Measurements from ENCODE around the gene MYH1. TPM values are rescaled to one million over a fixed set of nuclear protein-coding genes. Genes with fewer than 3 reads are reported as not detected.

MYH1 gene
- polyA plus RNA-seq, 1 donor: 12.1 TPM

DNA sequence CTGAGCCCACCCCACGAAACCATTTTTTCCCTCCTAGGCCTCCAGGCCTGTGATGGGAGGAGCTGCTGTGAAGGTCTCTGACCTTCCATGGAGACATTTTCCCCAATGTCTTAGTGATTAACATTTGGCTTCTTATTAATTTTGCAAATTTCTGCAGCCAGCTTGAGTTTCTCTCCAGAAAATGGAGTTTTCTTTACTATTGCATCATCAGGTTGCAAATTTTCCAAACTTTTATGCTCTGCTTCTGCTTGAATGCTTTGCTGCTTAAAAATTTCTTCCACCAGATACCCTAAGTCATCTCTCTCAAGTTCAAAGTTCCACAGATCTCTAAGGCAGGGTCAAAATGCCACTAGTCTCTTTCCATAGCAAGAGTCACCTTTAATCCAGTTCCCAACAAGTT, 36.1 kb downstream of the MYH1 start:
- DNase-seq (ENCODE audit: low read depth): no peak

DNA sequence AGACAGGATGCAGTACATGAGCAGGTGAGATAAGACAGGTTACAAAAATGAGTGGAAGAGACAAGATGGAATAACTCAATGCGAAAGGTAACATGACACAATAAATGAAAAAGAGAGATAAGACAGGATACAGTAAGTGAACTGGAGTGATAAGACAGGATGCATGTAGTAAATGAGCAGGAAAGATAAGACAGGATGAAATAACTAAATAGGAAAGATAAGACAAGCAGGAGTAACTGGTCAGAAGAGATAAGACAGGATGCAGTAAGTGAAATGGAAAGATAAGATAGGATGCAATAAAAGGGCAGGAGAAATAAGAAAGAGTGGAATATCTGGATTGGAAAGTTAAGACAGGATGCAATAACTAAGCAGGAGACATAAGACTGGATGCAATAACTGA, 40.6 kb downstream of the MYH1 start:
- DNase-seq (ENCODE audit: low read depth): no peak

- no peak for DNase-seq (ENCODE audit: low read depth)
Observed at GRCh38 chr17:10474536-10474935, 43.8 kb downstream of the MYH1 start.

DNA sequence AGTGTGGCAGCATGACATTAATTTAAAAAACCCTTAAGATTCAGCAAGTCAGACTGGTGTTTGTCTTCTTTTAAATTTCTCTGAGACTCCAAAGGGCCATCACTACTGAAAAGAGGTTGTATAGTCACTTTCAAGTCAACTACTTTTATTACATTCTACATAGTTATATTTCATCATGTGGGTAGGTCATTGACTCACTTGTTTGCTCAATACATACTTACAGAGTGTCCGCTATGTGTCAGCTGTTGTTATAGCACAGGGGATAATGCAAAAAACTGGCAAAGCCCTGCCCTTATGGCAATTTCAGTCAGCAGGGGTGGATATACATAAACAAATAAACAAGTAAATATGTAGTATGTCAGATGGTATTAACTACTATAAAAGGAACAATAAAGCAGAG, 46.5 kb downstream of the MYH1 start:
- DNase-seq (ENCODE audit: low read depth): no peak

- no peak for DNase-seq (ENCODE audit: low read depth)
Observed at GRCh38 chr17:10469459-10469858, 48.9 kb downstream of the MYH1 start, which contains the start of gene MYH4. MYH4 (minus strand) TSS chr17:10469559; CDS start chr17:10466745, 2,814 bp downstream.

GRCh38 chr17:10463402-10463801, 54.9 kb downstream of the MYH1 start:
- no peak for DNase-seq (ENCODE audit: low read depth)

DNA sequence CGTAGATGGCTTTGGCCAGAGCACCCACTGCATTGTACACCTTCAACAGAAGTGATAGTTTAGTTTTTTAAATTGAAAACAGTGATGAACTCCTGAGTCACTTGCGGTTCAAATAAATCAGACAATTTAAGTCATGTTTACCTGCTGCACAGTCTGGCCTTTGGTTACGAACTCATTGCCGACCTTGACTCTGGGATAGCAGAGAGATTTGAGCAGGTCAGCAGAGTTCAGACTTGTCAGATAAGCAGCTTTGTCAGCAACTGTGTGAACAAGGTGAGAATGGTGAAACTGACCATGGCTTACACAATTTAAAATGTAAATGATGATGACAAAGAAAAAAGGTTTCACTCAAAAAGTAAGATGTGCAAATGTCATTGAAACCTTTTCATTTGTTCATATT, 58.3 kb downstream of the MYH1 start:
- no peak for DNase-seq (ENCODE audit: low read depth)

GRCh38 chr17:10458701-10459100, 59.6 kb downstream of the MYH1 start:
- no peak for DNase-seq (ENCODE audit: low read depth)

- no peak for DNase-seq (ENCODE audit: low read depth)
Observed at GRCh38 chr17:10457952-10458351, 60.4 kb downstream of the MYH1 start.

DNA sequence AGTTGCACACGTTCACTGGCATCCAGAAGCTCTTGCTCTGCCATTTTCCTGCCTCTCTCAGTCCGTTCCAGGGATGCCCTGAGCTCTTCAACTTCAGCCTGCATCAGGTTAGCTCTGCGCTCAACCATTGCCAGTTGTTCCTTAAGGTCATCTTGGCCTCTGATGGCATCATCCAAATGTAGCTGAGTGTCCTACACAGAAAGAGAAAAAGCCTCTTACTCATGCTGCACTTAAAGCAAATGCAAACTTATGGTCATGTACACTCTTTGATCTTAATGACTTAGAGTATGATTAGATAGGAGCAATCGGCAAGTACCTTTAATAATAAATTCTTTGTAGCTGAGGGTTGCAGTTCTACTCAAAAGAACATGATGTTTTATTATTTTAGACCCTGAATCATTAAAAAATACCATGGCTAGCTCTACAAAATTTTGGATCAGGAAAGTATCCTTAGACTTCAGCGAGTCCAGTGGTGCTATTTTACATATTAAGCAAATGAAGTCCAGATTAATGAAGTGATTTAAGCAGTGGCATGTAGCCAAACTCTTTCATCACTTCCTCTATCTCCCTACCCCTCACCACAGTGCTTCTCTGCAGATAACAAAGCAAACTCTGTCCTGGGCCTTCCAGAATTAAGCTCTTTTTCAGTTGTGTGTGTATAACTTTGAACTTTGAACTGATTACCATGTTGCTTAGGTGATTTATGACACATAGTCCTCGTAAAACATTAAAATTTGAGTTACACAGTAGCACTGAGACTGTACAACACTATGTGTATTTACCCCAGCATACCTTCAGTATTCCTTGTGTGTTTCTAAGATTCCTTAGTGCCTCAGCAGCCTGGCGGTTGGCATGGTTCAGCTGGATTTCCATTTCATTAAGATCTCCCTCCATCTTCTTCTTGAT, 71.1 kb downstream of the MYH1 start:
- DNase-seq (ENCODE audit: low read depth): no peak

Other genes with a start within 250 kb of the MYH1 start
- gene MYH13, start 145.5 kb downstream of the MYH1 start, polyA plus RNA-seq (ENCODE audit: insufficient read length): 0.91 TPM
- gene MYH8, start 96.6 kb downstream of the MYH1 start, polyA plus RNA-seq (ENCODE audit: insufficient read length): 2,354 TPM
- gene MYH4, start 49.0 kb downstream of the MYH1 start, polyA plus RNA-seq (ENCODE audit: insufficient read length): 0.27 TPM
- gene MYH2, start 31.1 kb upstream of the MYH1 start, polyA plus RNA-seq (ENCODE audit: insufficient read length): 74.3 TPM
- 15,569 TPM for gene MYH3, start 138.8 kb upstream of the MYH1 start, polyA plus RNA-seq (ENCODE audit: insufficient read length)
- gene SCO1, start 179.0 kb upstream of the MYH1 start, polyA plus RNA-seq (ENCODE audit: insufficient read length): 26.1 TPM
- gene ADPRM, start 179.1 kb upstream of the MYH1 start, polyA plus RNA-seq (ENCODE audit: insufficient read length): 21.4 TPM
- 11.3 TPM for gene TMEM220, start 211.5 kb upstream of the MYH1 start, polyA plus RNA-seq (ENCODE audit: insufficient read length)